HFFc6 (cell line): Measurements from ENCODE around the gene GREB1. TPM values are rescaled to one million over a fixed set of nuclear protein-coding genes. Genes with fewer than 3 reads are reported as not detected.

Source experiments
- DNase-seq: peaks from one replicate; pipeline ENCODE4 v3.0.0-alpha.2; 2018
- H3K27ac Mint-ChIP-seq: 2 replicates; pipeline ENCODE4 v1.8.0; 2020; ENCODE audit warnings: mild to moderate bottlenecking, mixed read lengths
- H3K27me3 Mint-ChIP-seq: 2 replicates; pipeline ENCODE4 v1.8.0; 2021; ENCODE audit warnings: mild to moderate bottlenecking, moderate library complexity, mixed read lengths; ENCODE audit not compliant: insufficient read depth
- H3K36me3 Mint-ChIP-seq: 2 replicates; pipeline ENCODE4 v1.8.0; 2021; ENCODE audit warnings: low read depth, mixed read lengths
- H3K4me1 Mint-ChIP-seq: 2 replicates; pipeline ENCODE4 v1.8.0; 2020; ENCODE audit warnings: low read depth, mixed read lengths
- H3K4me3 Mint-ChIP-seq: 2 replicates; pipeline ENCODE4 v1.8.0; 2020; ENCODE audit warnings: mild to moderate bottlenecking, moderate library complexity, mixed read lengths
- H3K9me3 Mint-ChIP-seq: 2 replicates; pipeline ENCODE4 v1.8.0; 2020; ENCODE audit warnings: mild to moderate bottlenecking, mixed read lengths
- CTCF ChIP-seq: fragments of 200-600 bp; sonication (generic); IDR thresholded peaks from 2 replicates; pipeline ENCODE4 v1.5.0; 2021; ENCODE audit warnings: antibody characterized with exemption, mild to moderate bottlenecking
- total RNA-seq, 6 experiments: library from RNA; stranded (reverse); fragmentation: NEBNext Ultra II Directional; extraction: Animal tissue kit (Norgen Biotek cat#: 25700); gene quantifications; 2 replicates in 1 of 6; 3 replicates in 5 of 6; pipeline ENCODE4 v1.2.3, GENCODE V29; 2021

GREB1 gene
- total RNA-seq, 6 experiments from 2014 or later = 0.07 to 0.11 (median 0.09) TPM; not detected in 3

DNA sequence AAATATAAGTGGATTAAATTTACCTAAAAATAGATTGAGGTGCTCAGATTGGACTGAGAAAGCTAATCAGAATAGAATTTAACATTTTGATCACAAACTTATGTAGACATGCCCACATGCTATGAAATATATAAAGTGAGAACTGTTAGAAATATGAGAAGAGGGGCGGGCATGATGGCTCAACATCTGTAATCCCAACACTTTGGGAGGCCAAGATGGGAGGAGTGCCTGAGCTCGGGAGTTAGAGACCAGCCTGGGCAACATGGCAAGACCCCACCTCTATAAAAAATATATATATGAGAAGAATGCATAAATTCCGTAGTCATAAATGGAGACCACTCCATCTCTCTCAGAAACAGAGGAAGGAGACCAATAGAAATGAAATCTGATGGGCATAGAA, 110.4 kb downstream of the GREB1 start:
- no peak for DNase-seq
- Mint-ChIP-seq H3K27ac (no peak overlapping the region), H3K9me3 (0 out of 2 replicates have a peak, but pooled peaks cover 7% of the 10 kb centered on the region), H3K36me3 (no peaks in the 10 kb centered on the region), H3K27me3 (peaks cover 46% of the 10 kb centered on the region), H3K4me1 (no peaks in the 10 kb centered on the region), H3K4me3 (no peak overlapping the region)
- no peak for TF ChIP-seq CTCF

DNA sequence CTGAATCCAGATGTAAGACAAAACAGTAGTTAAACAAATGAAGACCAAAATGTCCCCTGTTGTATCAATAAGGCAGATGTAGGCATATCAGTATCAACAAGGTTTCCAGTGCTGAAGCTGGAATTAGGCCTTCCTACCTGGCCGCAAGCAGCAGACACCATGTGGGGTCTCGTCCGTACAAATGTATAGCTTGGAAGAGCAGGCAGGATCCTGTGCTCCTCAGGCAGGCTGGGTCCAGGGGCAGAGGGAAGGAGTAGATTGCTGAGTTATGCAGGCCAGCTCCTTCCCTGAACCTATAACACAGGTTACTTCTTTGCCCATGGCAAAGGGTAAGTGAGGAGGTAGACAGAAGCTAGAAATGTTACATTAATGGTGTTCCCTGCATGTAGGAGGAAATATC, 112.7 kb downstream of the GREB1 start:
- TF ChIP-seq CTCF = no peak
- Mint-ChIP-seq H3K27me3 (peaks cover 40% of the 10 kb centered on the region), H3K27ac (no peak overlapping the region), H3K36me3 (no peaks in the 10 kb centered on the region), H3K4me1 (no peaks in the 10 kb centered on the region), H3K4me3 (no peak overlapping the region), H3K9me3 (0 out of 2 replicates have a peak, but pooled peaks cover 7% of the 10 kb centered on the region)
- no peak for DNase-seq

DNA sequence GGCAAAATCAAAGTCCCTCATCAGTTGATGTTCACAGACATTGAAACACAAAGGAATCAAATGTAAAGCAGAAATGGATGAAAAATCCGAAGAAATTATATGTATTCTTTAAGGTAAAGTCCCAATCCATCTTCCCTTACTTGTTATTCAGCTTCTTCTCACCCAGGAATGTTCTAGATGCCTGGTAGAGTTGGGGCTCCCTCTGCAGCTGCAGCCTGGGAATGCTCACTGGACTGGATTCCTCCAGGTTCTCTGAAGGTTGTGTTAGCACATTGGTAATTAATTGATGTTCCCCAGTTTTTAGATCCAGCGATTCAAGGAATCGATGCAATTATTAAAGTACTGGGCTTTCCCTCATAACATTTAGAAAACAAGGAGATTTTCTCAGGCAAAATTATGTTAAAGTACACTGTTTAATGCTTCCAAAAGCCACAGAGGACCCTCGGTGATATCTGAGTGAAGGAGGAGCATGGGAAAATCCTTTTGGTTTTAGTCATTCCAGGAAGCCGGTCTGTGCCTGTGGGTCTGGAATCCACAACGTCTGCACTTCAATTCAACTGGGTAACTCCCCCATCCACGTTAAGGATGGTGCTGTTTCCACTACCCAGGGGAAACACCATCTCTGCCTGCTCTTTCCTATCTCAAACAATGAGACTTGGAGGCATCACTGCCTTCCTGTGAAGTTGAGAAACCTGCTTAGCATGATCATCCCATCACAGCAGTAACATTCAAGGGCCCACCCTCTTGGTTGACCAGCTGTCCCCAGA, 114.2 kb downstream of the GREB1 start:
- no peak for DNase-seq
- Mint-ChIP-seq H3K4me3 (no peak overlapping the region), H3K27me3 (peaks cover 46% of the 10 kb centered on the region), H3K36me3 (no peaks in the 10 kb centered on the region), H3K27ac (no peak overlapping the region), H3K9me3 (0 out of 2 replicates have a peak, but pooled peaks cover 7% of the 10 kb centered on the region), H3K4me1 (peaks cover 5% of the 10 kb centered on the region; the same call in 1 of the 2 replicates)
- TF ChIP-seq CTCF = peak; percentile 40; the same call in 1 of the 2 replicates

GRCh38 chr2:11649093-11649492, 115.2 kb downstream of the GREB1 start:
- no peaks in the 10 kb centered on the region for H3K36me3 Mint-ChIP-seq
- H3K9me3 Mint-ChIP-seq = 0 out of 2 replicates have a peak, but pooled peaks cover 7% of the 10 kb centered on the region
- no peak for TF ChIP-seq CTCF
- peaks cover 5% of the 10 kb centered on the region; the same call in 1 of the 2 replicates for H3K4me1 Mint-ChIP-seq
- H3K27ac Mint-ChIP-seq = no peak overlapping the region
- H3K4me3 Mint-ChIP-seq = no peak overlapping the region
- peaks cover 36% of the 10 kb centered on the region for H3K27me3 Mint-ChIP-seq
- DNase-seq = no peak

DNA sequence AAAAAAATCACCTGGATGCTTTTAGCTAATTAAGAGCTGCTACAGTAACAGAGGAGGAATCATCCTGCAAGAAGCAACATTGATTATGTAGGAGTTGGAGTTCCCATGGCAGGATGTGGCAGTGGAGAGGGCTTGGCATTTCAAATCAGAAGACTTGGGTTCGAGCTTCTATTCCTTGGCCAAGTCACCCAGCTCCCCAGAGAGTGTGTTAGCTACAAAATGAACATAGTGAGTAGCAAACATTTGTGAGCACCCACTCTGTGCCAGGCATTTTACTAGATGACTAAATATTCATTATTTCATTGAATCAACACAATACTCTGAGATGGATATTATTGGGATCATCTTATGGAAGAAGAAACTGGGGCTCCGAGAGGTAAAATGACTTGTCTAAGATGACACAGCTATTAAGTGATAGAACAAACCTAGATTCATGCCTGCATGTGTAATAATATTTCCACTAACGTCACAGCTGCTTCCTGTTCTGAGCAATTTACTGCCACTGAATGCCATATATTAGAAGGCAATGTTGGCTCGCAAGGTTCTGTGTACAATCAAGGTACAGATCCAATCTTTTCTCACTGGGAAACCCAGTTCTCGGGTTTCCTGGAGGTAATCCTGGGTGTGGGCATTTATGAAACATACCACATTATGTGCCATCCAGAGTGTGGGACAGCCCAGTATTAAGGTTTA, 118.2 kb downstream of the GREB1 start:
- no peaks in the 10 kb centered on the region for H3K36me3 Mint-ChIP-seq
- no peak overlapping the region for H3K4me3 Mint-ChIP-seq
- no peak for TF ChIP-seq CTCF
- H3K27me3 Mint-ChIP-seq = peaks cover 24% of the 10 kb centered on the region
- 0 out of 2 replicates have a peak, but pooled peaks cover 7% of the 10 kb centered on the region for H3K9me3 Mint-ChIP-seq
- peaks cover 5% of the 10 kb centered on the region; the same call in 1 of the 2 replicates for H3K4me1 Mint-ChIP-seq
- no peak overlapping the region for H3K27ac Mint-ChIP-seq
- DNase-seq = no peak
